OCI-LY3 (cell line): ENCODE data around the gene GADD45A.
"Not testable (repeated sequence)": the region's sequence is repeated elsewhere in the genome, so short reads cannot be mapped to it uniquely, and the experiment has no call there.

ENCODE experiments used
- H2AFZ ChIP-seq: fragments of 200-600, 300-600 bp; shearing (Covaris generic); 2 replicates; pipeline ENCODE4 v1.6.0; 2014; ENCODE audit warnings: antibody characterized with exemption, low read depth, low read length
- H3K27ac ChIP-seq: fragments of 200-600, 300-600 bp; sonication (generic); 2 replicates; pipeline ENCODE4 v1.5.1; 2014; ENCODE audit warnings: mild to moderate bottlenecking, low read length, moderate library complexity, mixed read lengths
- H3K27me3 ChIP-seq: fragments of 200-600, 300-600 bp; sonication (generic); 2 replicates; pipeline ENCODE4 v1.6.1; 2014; ENCODE audit warnings: low read depth, low read length, mixed read lengths
- H3K36me3 ChIP-seq: fragments of 200-600, 300-600 bp; sonication (generic); replicated peaks from 2 replicates; pipeline ENCODE3; 2014; ENCODE audit warnings: low read depth, low read length, mixed read lengths
- H3K4me1 ChIP-seq: fragments of 300-600, 200-600 bp; sonication (generic); 2 replicates; pipeline ENCODE4 v1.6.1; 2014; ENCODE audit warnings: low read length, mixed read lengths
- H3K4me2 ChIP-seq: fragments of 200-600, 300-600 bp; sonication (generic); 2 replicates; pipeline ENCODE4 v1.6.1; 2014; ENCODE audit warnings: low read length, mixed read lengths
- H3K4me3 ChIP-seq: fragments of 300-600, 200-600 bp; sonication (generic); 2 replicates; pipeline ENCODE4 v1.5.1; 2014; ENCODE audit warnings: antibody characterized with exemption, mild to moderate bottlenecking, low read length, moderate library complexity
- H3K79me2 ChIP-seq: fragments of 300-600, 200-600 bp; shearing (Covaris generic); 2 replicates; pipeline ENCODE4 v1.6.1; 2014; ENCODE audit warnings: mild to moderate bottlenecking, low read length, mixed read lengths
- H3K9ac ChIP-seq: fragments of 300-600, 200-600 bp; shearing (Covaris generic); 2 replicates; pipeline ENCODE4 v1.6.0; 2014; ENCODE audit warnings: mild to moderate bottlenecking, low read length, moderate library complexity
- H3K9me3 ChIP-seq: fragments of 200-600, 300-600 bp; shearing (Covaris generic); 2 replicates; pipeline ENCODE4 v1.6.1; 2014; ENCODE audit warnings: low read length, mixed read lengths; ENCODE audit not compliant: insufficient read depth
- H4K20me1 ChIP-seq: fragments of 200-600, 300-600 bp; sonication (generic); 2 replicates; pipeline ENCODE4 v1.6.1; 2016; ENCODE audit warnings: low read length, mixed read lengths; ENCODE audit not compliant: insufficient read depth
- CTCF ChIP-seq: fragments of 200-600, 300-600 bp; sonication (generic); IDR thresholded peaks from 2 replicates; pipeline ENCODE4 v1.5.1; 2014; ENCODE audit warnings: antibody characterized with exemption, low read length, low read depth
- EZH2phosphoT487 ChIP-seq: fragments of 200-600 bp; shearing (Covaris generic); IDR thresholded peaks from 2 replicates; pipeline ENCODE4 v1.6.1; 2018; ENCODE audit warnings: antibody characterized with exemption, mixed run types, low read depth

The GADD45A gene

GRCh38 chr1:67652800-67653199, 32.2 kb upstream of the GADD45A start:
- TF ChIP-seq CTCF: no peak
- no peak for TF ChIP-seq EZH2phosphoT487
- Histone ChIP-seq H3K4me3 (no peak overlapping the region), H3K9ac (no peak overlapping the region), H3K27me3 (no peaks in the 10 kb centered on the region), H3K79me2 (no peaks in the 10 kb centered on the region), H3K36me3 (no peaks in the 10 kb centered on the region), H3K4me2 (no peak overlapping the region), H4K20me1 (no peaks in the 10 kb centered on the region), H3K27ac (no peak overlapping the region), H3K4me1 (no peaks in the 10 kb centered on the region), H3K9me3 (no peaks in the 10 kb centered on the region), H2AFZ (no peak overlapping the region)

- Histone ChIP-seq H3K27me3 (no peaks in the 10 kb centered on the region), H2AFZ (no peak overlapping the region), H3K9ac (no peak overlapping the region), H3K79me2 (no peaks in the 10 kb centered on the region), H3K4me1 (no peaks in the 10 kb centered on the region), H3K4me3 (no peak overlapping the region), H4K20me1 (no peaks in the 10 kb centered on the region), H3K27ac (no peak overlapping the region), H3K9me3 (no peaks in the 10 kb centered on the region), H3K4me2 (no peak overlapping the region), H3K36me3 (no peaks in the 10 kb centered on the region)
- TF ChIP-seq EZH2phosphoT487 (no peak), CTCF (no peak)
These were observed 31.7 kb upstream of the GADD45A start for GRCh38 chr1:67653304-67653703.

GRCh38 chr1:67655581-67655980, 29.4 kb upstream of the GADD45A start:
- H4K20me1 ChIP-seq: no peaks in the 10 kb centered on the region
- H3K27me3 ChIP-seq: no peaks in the 10 kb centered on the region
- TF ChIP-seq EZH2phosphoT487 (no peak), CTCF (no peak)
- H3K4me2 ChIP-seq: no peak overlapping the region
- no peak overlapping the region for H3K27ac ChIP-seq
- no peak overlapping the region for H3K9ac ChIP-seq
- no peaks in the 10 kb centered on the region for H3K36me3 ChIP-seq
- H3K9me3 ChIP-seq: no peaks in the 10 kb centered on the region
- no peaks in the 10 kb centered on the region for H3K4me1 ChIP-seq
- no peak overlapping the region for H2AFZ ChIP-seq
- no peaks in the 10 kb centered on the region for H3K79me2 ChIP-seq
- no peak overlapping the region for H3K4me3 ChIP-seq

GRCh38 chr1:67657152-67657551, 27.8 kb upstream of the GADD45A start:
- H3K27me3 ChIP-seq, H3K9me3 ChIP-seq, H3K4me3 ChIP-seq, H2AFZ ChIP-seq, H4K20me1 ChIP-seq, H3K79me2 ChIP-seq, H3K27ac ChIP-seq, H3K4me2 ChIP-seq, H3K4me1 ChIP-seq, H3K9ac ChIP-seq, H3K36me3 ChIP-seq: not testable (repeated sequence)

- Histone ChIP-seq H3K79me2 (no peaks in the 10 kb centered on the region), H3K9ac (no peak overlapping the region), H3K36me3 (no peaks in the 10 kb centered on the region), H3K27ac (no peak overlapping the region), H3K9me3 (no peaks in the 10 kb centered on the region), H4K20me1 (no peaks in the 10 kb centered on the region), H3K4me3 (no peak overlapping the region), H3K27me3 (0 out of 2 replicates have a peak, but pooled peaks cover 5% of the 10 kb centered on the region), H3K4me1 (no peaks in the 10 kb centered on the region), H2AFZ (no peak overlapping the region), H3K4me2 (no peak overlapping the region)
- TF ChIP-seq CTCF (no peak), EZH2phosphoT487 (no peak)
These were observed 25.8 kb upstream of the GADD45A start for GRCh38 chr1:67659229-67659628.
